Renal cortical epithelial cell (primary cell): ENCODE results near the gene DEPDC4. TPM values are rescaled to one million over a fixed set of nuclear protein-coding genes. Genes with fewer than 3 reads are reported as not detected.
A peak's percentile ranks its signal among the peaks of the same experiment; 100 is the strongest.
"Not testable (repeated sequence)": the region's sequence is repeated elsewhere in the genome, so short reads cannot be mapped to it uniquely, and the experiment has no call there.

ENCODE experiments used
- DNase-seq: peaks from one replicate; pipeline ENCODE4 v3.0.0-alpha.2; 2011; ENCODE audit warnings: low read depth
- total RNA-seq: library from RNA; depleted of rRNA; stranded (reverse); fragments of >200 nt; gene quantifications from 2 replicates; pipeline ENCODE4 v1.2.3, GENCODE V29; 2014

The DEPDC4 gene
- 1.9 and 2.4 TPM in 2 replicates for total RNA-seq

DNA sequence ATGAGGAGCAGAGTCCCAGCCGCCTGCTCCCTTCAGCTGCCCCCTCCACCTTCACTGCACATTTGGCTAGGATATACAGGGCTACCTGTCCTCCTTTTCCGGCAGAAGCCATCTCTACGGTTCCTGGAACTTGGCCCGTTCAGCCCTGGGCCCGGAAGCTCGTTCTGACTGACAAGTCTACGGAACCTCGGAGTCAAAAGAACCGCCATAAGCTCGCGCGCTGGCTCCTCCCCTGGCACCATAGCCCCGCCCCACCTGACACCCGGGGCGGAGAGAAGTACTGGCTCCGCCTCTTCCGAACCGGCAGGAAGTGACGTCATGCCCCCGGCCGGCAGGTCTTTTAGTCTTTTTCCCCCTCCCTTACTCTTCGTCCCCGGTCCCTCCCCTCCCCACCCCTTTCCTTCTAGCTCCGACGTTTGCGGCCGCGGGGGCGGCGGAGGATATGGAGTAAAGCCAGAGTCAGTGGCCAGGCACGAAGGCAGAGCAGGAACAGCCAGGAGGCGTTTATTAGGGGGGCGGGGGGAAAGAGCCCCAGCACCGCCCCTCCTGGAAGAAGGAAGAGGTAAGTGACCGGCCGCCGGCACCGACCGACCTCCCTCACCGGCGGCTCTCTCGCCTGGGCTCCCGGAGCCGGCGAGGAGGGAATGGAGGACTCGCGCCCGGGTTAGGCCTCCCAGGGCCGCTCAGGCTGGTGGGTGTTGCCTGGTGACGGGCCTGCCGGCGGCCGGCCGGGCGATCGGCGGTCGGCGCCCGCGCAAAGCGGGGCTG, at the start of gene DEPDC4, which contains the start of gene SCYL2:
TSS of gene DEPDC4 (minus strand) at position 245 of the 768 bp plus-strand sequence. CDS start at position 242, 3 bp downstream.
TSS of gene SCYL2 (plus strand) at position 343 of the 768 bp plus-strand sequence. CDS start 15,794 bp downstream, outside the sequence.
- peak; percentile 93 for DNase-seq

DNA sequence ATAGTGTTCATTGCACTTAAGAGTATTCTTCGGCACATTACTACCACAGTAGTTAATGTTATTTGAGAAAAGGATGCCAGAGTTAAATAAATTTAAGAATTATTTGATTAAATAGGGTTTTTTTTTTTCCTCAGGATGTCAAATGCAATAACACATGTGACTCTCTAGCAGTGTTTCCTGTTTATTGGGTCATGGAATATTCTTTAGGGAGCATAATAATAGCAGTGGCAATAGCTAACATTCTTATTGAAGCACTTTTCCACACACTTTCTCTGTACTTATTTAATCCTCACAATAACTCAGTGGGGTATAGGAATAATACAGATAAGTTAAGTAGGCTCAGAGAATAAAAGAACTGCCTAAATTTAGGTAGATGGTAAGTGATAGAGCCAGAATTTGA, 44.4 kb upstream of the DEPDC4 start:
- DNase-seq = no peak

DNA sequence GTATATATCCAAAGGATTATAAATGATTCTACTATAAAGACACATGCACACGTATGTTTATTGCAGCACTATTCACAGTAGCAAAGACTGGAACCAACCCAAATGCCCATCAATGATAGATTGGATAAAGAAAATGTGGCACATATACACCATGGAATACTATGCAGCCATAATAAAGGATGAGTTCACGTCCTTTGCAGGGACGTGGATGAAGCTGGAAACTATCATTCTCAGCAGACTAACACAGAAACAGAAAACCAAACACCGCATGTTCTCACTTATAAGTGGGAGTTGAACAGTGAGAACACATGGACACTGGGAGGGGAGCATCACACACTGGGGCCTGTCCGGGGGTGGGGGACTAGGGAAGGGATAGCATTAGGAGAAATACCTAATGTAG, 41.3 kb upstream of the DEPDC4 start:
- not testable (repeated sequence) for DNase-seq

DNA sequence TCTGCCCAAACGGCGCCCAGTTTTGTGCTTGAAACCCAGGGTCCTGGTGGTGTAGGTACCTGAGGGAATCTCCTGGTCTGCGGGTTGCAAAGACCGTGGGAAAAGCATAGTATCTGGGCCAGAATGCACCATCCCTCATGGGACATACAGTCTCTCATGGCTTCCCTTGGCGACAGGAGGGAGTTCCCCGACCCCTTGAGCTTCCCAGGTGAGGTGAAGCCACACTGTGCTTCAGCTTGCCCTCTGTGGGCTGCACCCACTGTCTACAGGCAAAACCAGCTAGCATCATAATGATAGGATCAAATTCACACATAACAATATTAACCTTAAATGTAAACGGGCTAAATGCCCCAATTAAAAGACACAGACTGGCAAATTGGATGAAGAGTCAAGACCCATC, 37.5 kb upstream of the DEPDC4 start:
- DNase-seq = not testable (repeated sequence)

DNA sequence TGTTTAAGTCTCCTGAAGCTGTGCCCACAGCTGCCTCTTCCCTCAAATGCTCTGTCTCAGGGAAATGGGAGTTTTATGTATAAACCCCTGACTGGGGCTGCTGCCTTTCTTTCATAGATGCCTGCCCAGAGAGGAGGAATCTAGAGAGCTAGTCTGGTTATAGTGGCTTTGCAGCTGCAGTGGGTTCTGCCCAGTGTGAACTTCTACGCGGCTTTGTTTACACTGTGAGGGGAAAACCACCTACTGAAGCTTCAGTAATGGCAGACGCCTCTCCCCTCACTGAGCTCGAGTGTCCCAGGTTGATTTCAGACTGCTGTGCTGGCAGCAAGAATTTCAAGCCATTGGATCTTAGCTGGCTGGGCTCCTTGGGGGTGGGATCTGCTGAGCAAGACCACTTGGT, 37.0 kb upstream of the DEPDC4 start:
- no peak for DNase-seq

DNA sequence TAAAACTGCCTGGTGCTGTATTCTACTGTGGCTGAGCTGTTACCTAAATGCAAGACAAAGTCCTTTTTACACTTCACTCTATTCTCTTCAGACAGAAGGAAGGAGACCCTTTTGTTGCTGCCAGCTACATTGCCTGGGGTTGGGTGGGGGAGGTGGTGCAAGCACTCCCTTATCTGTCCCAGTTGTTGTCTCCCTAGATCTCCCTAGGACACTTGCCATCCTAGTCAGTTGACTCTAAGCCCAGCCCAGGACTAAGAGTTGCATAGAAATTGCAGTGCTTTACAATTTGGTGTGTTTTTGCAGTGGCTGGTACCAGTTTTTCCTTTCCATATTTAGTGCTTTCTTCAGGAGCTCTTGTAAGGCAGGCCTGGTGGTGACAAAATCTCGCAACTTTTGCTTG, 35.2 kb upstream of the DEPDC4 start:
- DNase-seq = no peak

DNA sequence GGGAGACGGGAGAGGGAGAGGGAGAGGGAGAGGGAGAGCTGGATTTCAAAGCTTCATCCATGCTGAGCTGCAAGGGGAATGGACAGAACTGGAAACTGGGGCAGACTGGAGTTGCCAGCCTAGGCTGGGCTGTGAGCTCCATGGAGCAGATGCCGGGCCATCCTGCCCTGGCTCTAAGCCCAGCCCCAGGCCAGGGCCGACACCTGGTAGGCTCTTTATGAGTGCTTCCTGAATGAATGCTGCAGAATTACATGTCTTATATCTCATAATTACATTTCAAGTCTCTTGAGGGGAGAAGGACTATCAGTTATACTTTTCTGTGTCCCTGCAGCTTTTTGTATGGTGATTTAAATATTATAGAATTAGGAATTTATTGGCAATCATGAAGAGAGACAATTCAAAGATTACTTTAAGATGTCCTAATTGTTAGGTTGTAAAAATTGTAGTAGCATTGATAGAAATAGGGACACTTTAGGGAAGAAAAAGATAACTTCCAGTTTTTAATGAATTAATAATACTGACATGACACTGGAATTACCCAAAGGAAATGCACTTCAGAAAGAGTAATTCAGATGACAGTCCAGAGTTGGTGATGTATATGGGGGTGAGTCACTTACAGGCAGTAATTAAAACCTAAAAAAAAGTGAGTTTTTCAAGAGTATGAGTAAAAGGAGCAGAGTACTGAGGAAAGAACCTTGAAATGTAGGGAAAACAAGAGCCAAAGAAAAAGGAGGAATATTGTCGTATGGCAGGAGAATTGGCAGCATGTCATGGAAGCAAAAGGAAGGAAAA, 29.1 kb upstream of the DEPDC4 start:
- DNase-seq = peak; percentile 28

DNA sequence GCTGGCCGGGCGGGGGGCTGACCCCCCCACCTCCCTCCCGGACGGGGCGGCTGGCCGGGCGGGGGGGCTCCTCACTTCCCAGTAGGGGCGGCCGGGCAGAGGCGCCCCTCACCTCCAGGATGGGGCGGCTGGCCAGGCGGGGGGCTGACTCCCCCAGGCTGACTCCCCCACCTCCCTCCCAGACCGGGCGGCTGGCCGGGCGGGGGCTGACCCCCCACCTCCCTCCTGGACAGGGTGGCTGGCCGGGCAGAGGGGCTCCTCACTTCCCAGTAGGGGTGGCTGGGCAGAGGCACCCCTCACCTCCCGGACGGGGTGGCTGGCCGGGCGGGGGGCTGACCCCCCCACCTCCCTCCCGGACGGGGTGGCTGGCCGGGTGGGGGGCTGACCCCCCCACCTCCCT, 27.5 kb upstream of the DEPDC4 start:
- DNase-seq = not testable (repeated sequence)

DNA sequence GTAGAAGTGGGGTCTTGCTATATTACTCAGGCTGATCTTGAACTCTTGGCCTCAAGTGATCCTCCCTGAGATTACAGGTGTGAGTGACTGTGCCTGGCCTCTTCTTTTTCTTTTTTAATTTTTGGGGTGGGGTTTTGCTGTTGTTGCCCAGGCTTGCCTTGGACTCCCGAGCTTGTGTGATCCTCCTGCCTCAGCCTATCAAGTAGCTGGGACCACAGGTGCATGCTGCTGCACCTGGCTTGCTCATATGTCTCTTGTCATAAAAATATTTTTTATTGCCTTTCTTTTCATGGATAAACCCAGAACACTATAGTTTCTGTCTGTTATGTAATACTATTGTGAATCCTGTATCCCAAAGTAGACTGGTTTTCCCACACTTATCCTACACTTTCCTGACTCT, 26.1 kb upstream of the DEPDC4 start:
- DNase-seq = no peak

DNA sequence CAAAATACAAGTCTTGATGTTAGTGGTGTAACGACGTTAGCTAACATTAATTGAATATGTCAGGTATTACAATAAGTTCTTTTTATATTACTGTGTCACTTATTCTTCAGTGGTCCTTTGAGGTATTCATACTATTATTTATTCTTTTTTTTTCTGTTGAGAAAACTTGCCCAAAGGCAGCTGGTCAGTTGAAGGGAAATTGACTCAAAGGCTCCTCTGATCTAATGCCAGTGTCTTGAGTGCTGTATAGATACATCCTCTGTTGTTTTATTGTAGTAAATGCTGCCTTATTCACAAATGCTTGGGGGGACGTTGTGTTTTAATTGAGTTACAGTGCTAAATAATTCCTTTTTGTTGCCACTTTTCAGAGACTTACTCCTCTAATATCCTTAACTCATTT, 23.1 kb upstream of the DEPDC4 start:
- no peak for DNase-seq

DNA sequence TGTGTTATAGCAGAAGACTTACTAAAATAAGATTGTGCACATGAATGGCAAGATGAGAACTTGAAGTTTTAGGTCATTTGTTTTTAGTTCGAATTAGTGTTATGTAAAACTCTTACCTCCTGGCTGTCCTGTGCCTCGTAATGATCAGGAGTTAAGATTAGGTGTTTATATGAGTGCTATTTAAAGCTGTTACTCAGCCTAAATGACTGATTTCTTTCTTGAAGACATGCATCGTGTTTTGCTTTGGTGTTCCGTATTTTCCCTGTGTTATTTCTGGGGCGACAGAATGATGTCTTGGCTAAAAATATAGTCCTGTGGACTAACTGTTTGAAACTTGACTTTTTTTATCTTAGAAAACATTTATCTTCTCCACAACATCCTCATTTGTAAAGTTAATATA, 22.2 kb upstream of the DEPDC4 start:
- no peak for DNase-seq

DNA sequence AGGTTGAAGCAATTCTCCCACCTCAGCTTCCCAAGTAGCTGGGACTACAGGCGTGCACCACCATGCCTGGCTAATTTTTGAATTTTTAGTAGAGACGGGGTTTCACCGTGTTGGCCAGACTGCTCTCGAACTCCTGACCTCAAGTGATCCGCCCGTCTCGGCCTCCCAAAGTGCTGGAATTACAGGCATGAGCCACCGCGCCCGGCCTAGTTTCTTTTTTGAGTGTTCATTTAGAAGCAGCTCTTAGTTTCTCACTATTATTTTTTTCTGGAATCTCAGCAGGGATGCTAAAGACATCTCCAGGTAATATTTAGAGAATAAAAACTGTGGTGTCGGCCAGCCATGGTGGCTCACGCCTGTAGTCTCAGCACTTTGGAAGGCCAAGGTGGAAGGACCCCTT, 17.7 kb upstream of the DEPDC4 start:
- DNase-seq = not testable (repeated sequence)

DNA sequence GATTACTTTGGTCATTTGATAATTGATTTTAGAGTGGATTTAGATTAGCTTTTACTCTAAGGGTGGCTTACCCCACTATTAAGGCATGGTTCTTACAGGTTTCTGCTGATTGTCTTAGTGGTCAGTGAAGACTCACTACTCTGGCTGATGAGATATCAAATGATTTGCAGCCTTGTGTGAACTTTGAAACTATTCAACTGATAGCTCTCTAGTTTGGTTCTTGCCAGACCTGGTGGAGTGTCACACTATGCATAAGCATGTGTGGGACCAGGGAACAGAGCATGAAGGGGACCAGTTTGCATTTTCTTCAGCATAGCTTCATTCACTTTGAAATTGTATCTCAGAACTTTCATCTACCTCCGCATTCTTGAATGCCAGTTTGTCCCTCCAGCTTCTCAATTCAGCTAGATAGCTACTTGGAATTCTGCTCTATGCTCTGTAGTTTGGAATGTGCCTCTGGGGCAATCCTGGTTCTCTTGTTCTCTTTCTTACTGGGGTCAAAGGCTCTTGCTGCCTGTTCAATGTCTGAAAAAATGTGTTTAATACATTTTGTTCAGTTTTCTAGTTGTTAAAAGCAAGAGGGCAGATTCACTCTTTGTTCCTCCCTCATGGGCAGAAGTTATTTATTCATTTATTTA, 12.8 kb upstream of the DEPDC4 start:
- peak; percentile 61 for DNase-seq

DNA sequence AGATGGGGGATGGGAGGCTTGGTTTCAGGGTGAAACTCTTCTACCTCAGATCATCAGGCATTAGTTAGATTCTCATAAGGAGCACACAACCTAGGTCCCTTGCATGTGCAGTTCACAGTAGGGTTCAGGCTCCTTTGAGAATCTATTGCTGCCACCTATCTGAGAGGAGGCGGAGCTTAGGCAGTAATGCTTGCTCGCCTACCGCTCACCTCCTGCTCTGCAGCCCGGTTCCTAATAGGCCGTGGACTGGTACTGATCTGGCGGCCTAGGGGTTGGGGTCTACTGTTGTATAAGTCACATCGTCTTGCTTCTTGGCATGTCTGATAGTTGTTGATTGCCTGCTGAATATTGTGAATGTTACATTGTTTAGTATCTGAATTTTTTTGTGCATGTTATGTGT, 12.3 kb upstream of the DEPDC4 start:
- DNase-seq = no peak

DNA sequence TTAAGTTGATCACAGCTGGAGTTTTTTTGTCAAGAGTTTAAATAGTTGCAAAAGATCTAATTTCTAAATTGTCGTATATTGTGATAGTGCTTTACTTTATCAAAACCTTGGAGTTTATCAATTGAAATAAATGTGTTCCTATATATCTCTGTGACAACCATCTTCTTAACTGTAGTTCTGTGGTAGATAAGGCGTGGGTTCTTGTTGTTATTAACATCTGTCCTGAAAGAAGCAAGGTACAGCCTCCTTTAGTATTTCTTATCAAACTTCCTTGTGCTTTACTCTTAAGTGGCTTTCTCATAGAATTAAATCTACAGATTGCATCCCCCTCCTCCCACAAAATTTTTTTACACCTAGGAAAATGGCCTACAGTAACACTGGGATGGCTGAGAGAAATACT, 7.4 kb upstream of the DEPDC4 start:
- DNase-seq = no peak

DNA sequence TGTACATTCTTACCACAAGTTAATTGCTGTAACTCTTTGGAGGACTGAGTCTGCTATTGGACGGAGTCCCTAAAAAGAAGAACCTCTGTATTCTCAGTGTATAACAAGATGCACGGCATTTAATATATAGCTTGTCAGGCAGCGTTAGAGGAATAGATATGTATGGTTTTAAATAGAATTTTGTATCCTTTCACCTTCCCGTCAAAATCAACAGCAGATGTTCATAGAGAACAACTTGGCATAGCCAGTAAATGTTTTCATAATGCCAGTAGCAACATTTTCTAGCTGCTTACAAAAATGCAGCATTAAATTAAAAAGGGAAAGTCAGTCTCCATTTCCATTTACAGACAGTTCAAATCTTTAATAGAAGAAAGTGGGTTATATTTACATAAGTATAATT, 6.9 kb upstream of the DEPDC4 start:
- DNase-seq = no peak

DNA sequence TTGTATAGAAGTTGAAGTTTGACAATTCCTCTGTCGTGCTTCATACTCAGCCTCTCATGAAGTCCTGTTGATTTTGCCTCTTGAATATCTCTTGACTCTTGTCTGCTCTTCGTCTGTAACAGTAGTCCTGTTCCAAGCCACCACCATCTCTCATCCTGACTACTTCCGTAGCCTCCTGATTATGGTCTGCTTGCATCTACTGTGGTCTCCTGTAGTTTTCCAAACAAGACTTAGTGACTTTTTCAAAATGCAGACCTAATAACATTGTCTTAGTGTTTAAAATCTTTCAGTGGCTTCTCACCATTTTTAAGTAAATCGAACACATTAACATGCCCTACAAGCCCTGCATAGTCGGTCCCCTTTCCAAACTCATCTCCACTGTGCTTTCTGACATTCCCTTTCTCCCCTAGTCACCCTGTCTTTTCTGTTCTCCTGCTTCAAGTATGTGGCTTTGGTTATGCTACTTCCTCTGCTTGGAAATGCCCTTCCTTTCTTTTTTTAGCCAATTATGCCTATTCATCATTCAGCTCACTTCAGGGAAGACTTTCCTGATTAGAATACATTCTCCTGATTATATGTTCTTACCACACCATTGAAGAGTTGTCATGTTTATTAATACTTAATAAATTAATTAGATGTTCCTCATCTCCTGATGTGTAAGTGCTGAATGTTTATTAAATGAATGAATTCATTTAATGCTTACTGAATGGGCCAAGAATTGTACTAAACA, 2.1 kb upstream of the DEPDC4 start:
- peak; percentile 8 for DNase-seq

DNA sequence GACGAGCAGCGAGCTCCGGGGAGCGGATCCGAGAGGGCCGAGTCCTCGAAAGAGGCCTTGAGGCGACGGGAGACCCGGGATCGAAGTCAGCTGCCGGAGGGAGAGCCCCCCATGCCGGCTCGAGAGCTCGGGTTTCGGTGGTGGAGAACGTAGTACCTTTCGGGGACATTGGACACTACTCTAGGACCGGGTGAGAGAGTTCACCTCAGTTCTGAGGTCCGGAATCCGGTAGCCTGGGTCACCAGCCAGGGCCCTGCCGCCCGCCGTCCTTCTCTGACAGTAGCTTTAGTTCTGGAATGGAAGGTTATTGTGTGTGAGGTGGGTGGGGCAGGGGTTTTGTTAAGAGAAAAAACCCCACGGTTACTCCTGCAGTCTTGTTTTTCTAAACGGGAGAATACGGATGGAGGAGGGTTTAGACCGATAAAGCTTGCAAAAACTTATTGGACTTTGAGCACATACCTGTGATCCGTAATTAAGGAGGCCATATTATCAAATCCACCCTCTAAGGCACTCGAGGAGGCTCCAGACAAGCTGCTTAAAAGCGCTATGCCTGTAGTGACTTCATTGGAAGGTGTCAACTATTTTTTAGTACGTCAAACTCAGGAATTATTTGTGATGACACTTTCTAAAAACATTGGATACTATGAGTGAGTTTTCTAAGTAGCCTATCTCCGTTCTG, 863 bp upstream of the DEPDC4 start:
- DNase-seq = peak; percentile 30

DNA sequence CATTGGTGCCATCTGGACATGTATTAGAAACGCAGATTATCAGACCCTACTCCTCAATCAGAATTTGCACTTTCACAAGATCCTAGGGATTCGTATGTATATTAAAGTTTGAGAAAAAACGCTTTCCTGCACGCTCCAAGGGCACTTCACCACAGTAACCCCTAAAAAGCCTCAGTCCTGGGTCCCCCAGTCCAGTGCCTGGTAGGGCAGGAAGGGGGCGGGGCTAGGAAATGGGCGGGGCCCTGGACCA, 369 bp downstream of the DEPDC4 start:
- no peak for DNase-seq

DNA sequence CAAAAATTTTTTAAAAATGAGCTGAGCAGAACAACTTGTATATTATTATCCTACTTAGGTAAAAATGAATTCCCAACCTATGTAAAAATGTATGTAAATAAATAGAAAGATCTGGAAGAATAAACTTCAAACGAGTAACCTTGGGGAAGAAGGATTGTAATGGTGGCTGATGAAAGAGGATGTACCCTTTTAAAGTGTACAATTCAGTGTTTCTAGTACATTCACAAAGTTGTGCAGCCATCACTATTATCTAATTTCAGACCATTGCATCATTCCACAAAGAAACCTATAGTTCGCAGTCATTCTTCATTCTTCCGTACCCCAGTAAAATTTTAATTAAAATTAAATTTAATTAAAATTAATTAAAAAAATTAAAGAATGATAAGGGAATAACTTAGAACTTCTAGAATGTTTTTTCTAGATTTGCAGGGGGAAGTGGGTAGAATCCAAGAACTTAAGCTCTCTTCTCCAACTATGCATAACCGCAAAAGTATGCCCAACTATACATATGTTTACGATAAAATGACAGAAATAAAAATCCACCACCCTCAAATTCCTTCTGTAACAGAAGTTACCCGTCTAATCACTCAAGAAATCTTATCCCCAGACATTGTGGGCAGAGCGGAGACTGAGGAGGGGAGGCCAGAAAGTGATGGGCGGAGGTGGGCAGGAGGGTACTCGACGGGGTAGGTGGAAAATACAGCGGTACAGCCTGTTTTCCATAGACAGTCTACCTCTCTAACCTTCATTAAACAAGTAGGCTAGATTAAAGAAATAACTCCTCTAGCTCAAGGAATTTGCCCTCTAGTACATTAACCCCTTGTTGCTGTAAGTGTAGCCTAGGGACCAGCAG, 921 bp downstream of the DEPDC4 start:
- no peak for DNase-seq

DNA sequence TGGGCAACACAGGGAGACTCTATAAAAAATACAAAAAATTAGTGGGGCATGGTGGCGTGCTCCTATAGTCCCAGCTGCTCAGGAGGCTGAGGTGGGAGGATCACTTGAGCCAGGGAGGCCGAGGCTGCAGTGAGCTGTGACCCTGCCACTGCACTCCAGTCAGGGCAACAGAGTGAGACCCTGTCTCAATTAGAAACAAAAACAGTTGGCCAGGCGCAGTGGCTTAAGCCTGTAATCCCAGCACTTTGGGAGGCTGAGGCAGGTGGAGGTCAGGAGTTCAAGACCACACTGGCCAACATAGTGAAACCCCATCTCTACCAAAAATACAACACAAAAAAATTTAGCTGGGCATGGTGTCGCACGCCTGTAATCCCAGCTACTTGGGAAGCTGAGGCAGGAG, 1.8 kb downstream of the DEPDC4 start:
- not testable (repeated sequence) for DNase-seq
